Measurements from ENCODE around the gene DHRS9. TPM values are rescaled to one million over a fixed set of nuclear protein-coding genes. Genes with fewer than 3 reads are reported as not detected.

Gene DHRS9
- total RNA-seq, 4 donors from 2014 or later: 0.54 TPM; not detected in 3

GRCh38 chr2:169038338-169038757, 31.0 kb upstream of the DHRS9 start:
- no peak for DNase-seq
- 91 to 93% methylated on average over 2 of the region's 2 CpGs for WGBS, 2 donors

GRCh38 chr2:169039702-169040101, 29.7 kb upstream of the DHRS9 start:
- no peaks in the 10 kb centered on the region for H3K9me3 ChIP-seq
- intact Hi-C loops (cut with DNase I): no loop called here
- no peak for TF ChIP-seq POLR2A (IDR thresholded peaks at IDR 0.05)
- no peak for TF ChIP-seq CTCF (IDR thresholded peaks at IDR 0.05)
- no peak overlapping the region for H3K4me3 ChIP-seq (replicated peaks in 1 of 3)
- 86 to 87% methylated on average over 4 of the region's 4 CpGs for whole genome bisulfite sequencing, 2 donors
- DNase-seq: no peak
- H3K27me3 ChIP-seq: no peaks in the 10 kb centered on the region
- no peaks in the 10 kb centered on the region for H3K4me1 ChIP-seq
- no peak overlapping the region for H3K27ac ChIP-seq
- no peaks in the 10 kb centered on the region for H3K36me3 ChIP-seq

More at GRCh38 chr2:169038338-169038757, 31.0 kb upstream of the DHRS9 start:
- Histone ChIP-seq H3K9me3 (no peaks in the 10 kb centered on the region), H3K4me1 (no peaks in the 10 kb centered on the region), H3K27me3 (no peaks in the 10 kb centered on the region), H3K36me3 (no peaks in the 10 kb centered on the region), H3K27ac (no peak overlapping the region), H3K4me3 (replicated peaks in 1 of 3) (no peak overlapping the region)
- intact Hi-C loops (cut with DNase I): no loop called here
- TF ChIP-seq CTCF (IDR thresholded peaks at IDR 0.05) (no peak), POLR2A (IDR thresholded peaks at IDR 0.05) (no peak)

GRCh38 chr2:169041594-169041993, 27.8 kb upstream of the DHRS9 start:
- H3K27ac ChIP-seq: no peak overlapping the region
- no peak overlapping the region for H3K4me3 ChIP-seq (replicated peaks in 1 of 3)
- intact Hi-C loops (cut with DNase I): no loop called here
- 41 to 51% methylated on average over 1 of the region's 1 CpG for WGBS, 2 donors
- TF ChIP-seq POLR2A (IDR thresholded peaks at IDR 0.05): no peak
- no peaks in the 10 kb centered on the region for H3K36me3 ChIP-seq
- H3K4me1 ChIP-seq: no peaks in the 10 kb centered on the region
- H3K9me3 ChIP-seq: no peaks in the 10 kb centered on the region
- no peaks in the 10 kb centered on the region for H3K27me3 ChIP-seq
- DNase-seq: no peak

- TF ChIP-seq POLR2A (IDR thresholded peaks at IDR 0.05) (no peak), CTCF (IDR thresholded peaks at IDR 0.05) (no peak)
- 86 to 90% methylated on average over 1 of the region's 1 CpG for WGBS, 2 donors
- Histone ChIP-seq H3K4me3 (replicated peaks in 1 of 3) (no peak overlapping the region), H3K27ac (no peak overlapping the region), H3K9me3 (no peaks in the 10 kb centered on the region), H3K27me3 (no peaks in the 10 kb centered on the region), H3K4me1 (no peaks in the 10 kb centered on the region), H3K36me3 (no peaks in the 10 kb centered on the region)
- intact Hi-C loops (cut with DNase I): no loop called here
- DNase-seq: no peak
Measured at GRCh38 chr2:169042856-169043255, 26.5 kb upstream of the DHRS9 start.

- no peak for DNase-seq
- WGBS, 2 donors: 60 to 73% methylated on average over 4 of the region's 4 CpGs
- H3K9me3 ChIP-seq: no peaks in the 10 kb centered on the region
- no peak overlapping the region for H3K4me3 ChIP-seq (replicated peaks in 1 of 3)
- no peak overlapping the region for H3K27ac ChIP-seq
- H3K27me3 ChIP-seq: no peaks in the 10 kb centered on the region
- H3K36me3 ChIP-seq: no peaks in the 10 kb centered on the region
- no peaks in the 10 kb centered on the region for H3K4me1 ChIP-seq
- intact Hi-C loops (cut with DNase I): no loop called here
- no peak for TF ChIP-seq CTCF (IDR thresholded peaks at IDR 0.05)
- TF ChIP-seq POLR2A (IDR thresholded peaks at IDR 0.05): no peak
Measured at GRCh38 chr2:169046440-169047151, 22.8 kb upstream of the DHRS9 start.
